ENCODE measurements around the gene KCNK10. TPM values are rescaled to one million over a fixed set of nuclear protein-coding genes. Genes with fewer than 3 reads are reported as not detected.

Gene KCNK10
- total RNA-seq, 1 experiment from 2014 or later, result 0.96 TPM

DNA sequence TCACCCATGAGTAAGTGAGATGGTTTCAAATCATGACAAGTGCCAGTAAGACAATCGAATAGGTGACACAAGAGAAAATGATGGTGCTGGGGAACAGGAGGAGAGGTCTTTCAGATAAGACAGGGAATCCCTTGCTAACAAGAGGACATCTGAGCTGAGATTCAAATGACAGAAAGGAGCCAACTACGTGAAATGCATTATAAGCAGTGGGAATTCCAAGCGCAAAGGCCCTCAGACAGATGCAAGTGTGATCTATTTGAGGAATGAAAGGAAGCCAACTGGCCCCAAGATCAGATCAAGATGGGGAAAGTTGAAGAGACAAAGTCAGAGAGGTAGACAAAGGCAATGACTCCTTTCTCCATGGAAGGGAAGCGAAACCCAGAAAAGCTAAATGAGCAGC, 4.7 kb downstream of the KCNK10 start:
- ATAC-seq (no peak), DNase-seq (ENCODE audit: low spot score) (no peak)
- CTCF ChIA-PET, result no interaction called here
- POLR2A ChIA-PET, result no interaction called here
- H3K4me3 Mint-ChIP-seq, result no peak overlapping the region
- H3K36me3 Mint-ChIP-seq, result peaks cover 5% of the 10 kb centered on the region; the same call in 1 of the 2 replicates
- no peak overlapping the region for H3K27ac Mint-ChIP-seq
- H3K4me1 Mint-ChIP-seq, result no peaks in the 10 kb centered on the region
- H3K27me3 Mint-ChIP-seq (ENCODE audit: low read depth), result peaks cover 4% of the 10 kb centered on the region
- H3K9me3 Mint-ChIP-seq, result peaks cover 13% of the 10 kb centered on the region
- no peak for TF ChIP-seq ZNF138 (CRISPR knock-in tag; conservative IDR thresholded peaks at IDR 0.05)
- no peak for TF ChIP-seq NR2C2 (CRISPR knock-in tag; IDR thresholded peaks at IDR 0.05)
- TF ChIP-seq ZMAT4 (CRISPR knock-in tag; IDR thresholded peaks at IDR 0.05), result no peak

- ChIA-PET CTCF (interaction anchor here (1.2 to 1.9 kb wide), 2 partner anchors 64 to 127 kb away, joined by 4 to 5 read pairs; no protein-coding TSS in a partner anchor), POLR2A (no interaction called here)
- no peak for ATAC-seq
- DNase-seq (ENCODE audit: low spot score), result no peak
- H3K4me1 Mint-ChIP-seq, result no peaks in the 10 kb centered on the region
- peaks cover 16% of the 10 kb centered on the region for H3K9me3 Mint-ChIP-seq
- H3K27me3 Mint-ChIP-seq (ENCODE audit: low read depth), result peaks cover 4% of the 10 kb centered on the region
- no peak overlapping the region for H3K27ac Mint-ChIP-seq
- TF ChIP-seq AR (CRISPR knock-in tag; IDR thresholded peaks at IDR 0.05) (no peak), MXD4 (CRISPR knock-in tag; IDR thresholded peaks at IDR 0.05; ENCODE audit: borderline replicate concordance) (no peak), USF2 (CRISPR knock-in tag; IDR thresholded peaks at IDR 0.05) (no peak), ATF1 (CRISPR knock-in tag; IDR thresholded peaks at IDR 0.05) (no peak), USF1 (CRISPR knock-in tag; IDR thresholded peaks at IDR 0.05) (no peak), SP1 (CRISPR knock-in tag; conservative IDR thresholded peaks at IDR 0.05) (no peak), ZNF281 (CRISPR knock-in tag; IDR thresholded peaks at IDR 0.05) (no peak)
- TF ChIP-seq, protein P1, sequence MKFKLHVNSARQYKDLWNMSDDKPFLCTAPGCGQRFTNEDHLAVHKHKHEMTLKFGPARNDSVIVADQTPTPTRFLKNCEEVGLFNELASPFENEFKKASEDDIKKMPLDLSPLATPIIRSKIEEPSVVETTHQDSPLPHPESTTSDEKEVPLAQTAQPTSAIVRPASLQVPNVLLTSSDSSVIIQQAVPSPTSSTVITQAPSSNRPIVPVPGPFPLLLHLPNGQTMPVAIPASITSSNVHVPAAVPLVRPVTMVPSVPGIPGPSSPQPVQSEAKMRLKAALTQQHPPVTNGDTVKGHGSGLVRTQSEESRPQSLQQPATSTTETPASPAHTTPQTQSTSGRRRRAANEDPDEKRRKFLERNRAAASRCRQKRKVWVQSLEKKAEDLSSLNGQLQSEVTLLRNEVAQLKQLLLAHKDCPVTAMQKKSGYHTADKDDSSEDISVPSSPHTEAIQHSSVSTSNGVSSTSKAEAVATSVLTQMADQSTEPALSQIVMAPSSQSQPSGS (CRISPR knock-in tag; IDR thresholded peaks at IDR 0.05; ENCODE audit: borderline replicate concordance, low read depth), result no peak
- TF ChIP-seq, protein P2, sequence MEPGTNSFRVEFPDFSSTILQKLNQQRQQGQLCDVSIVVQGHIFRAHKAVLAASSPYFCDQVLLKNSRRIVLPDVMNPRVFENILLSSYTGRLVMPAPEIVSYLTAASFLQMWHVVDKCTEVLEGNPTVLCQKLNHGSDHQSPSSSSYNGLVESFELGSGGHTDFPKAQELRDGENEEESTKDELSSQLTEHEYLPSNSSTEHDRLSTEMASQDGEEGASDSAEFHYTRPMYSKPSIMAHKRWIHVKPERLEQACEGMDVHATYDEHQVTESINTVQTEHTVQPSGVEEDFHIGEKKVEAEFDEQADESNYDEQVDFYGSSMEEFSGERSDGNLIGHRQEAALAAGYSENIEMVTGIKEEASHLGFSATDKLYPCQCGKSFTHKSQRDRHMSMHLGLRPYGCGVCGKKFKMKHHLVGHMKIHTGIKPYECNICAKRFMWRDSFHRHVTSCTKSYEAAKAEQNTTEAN (CRISPR knock-in tag; IDR thresholded peaks at IDR 0.05), result no peak
- TF ChIP-seq, protein P3, sequence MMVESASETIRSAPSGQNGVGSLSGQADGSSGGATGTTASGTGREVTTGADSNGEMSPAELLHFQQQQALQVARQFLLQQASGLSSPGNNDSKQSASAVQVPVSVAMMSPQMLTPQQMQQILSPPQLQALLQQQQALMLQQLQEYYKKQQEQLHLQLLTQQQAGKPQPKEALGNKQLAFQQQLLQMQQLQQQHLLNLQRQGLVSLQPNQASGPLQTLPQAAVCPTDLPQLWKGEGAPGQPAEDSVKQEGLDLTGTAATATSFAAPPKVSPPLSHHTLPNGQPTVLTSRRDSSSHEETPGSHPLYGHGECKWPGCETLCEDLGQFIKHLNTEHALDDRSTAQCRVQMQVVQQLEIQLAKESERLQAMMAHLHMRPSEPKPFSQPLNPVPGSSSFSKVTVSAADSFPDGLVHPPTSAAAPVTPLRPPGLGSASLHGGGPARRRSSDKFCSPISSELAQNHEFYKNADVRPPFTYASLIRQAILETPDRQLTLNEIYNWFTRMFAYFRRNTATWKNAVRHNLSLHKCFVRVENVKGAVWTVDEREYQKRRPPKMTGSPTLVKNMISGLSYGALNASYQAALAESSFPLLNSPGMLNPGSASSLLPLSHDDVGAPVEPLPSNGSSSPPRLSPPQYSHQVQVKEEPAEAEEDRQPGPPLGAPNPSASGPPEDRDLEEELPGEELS (CRISPR knock-in tag; IDR thresholded peaks at IDR 0.05), result no peak
- H3K4me3 Mint-ChIP-seq, result no peak overlapping the region
- peaks cover 7% of the 10 kb centered on the region; the same call in 1 of the 2 replicates for H3K36me3 Mint-ChIP-seq
Observed at GRCh38 chr14:88316521-88316920, 6.5 kb downstream of the KCNK10 start.
